SK-N-SH (cell line): ENCODE results near the gene CHST15. TPM values are rescaled to one million over a fixed set of nuclear protein-coding genes. Genes with fewer than 3 reads are reported as not detected.
A peak's percentile ranks its signal among the peaks of the same experiment; 100 is the strongest.

Experiments
- CTCF ChIA-PET: fragments of 300-600, 350-600 bp; formaldehyde crosslinking; extraction: SDS; loops from one replicate; lab custom pipeline; 2021; lab: Yijun Ruan, JAX
- POLR2A ChIA-PET: fragments of 350-600 bp; sonication (Branson Sonifier 250); formaldehyde crosslinking; extraction: SDS; loops from one replicate; lab custom pipeline; 2020; ENCODE audit warnings: antibody characterized with exemption, inconsistent platforms; lab: Yijun Ruan, JAX
- DNase-seq: peaks from one replicate; pipeline ENCODE4 v3.0.0; 2012
- H2AFZ ChIP-seq: fragments of 200-600 bp; sonication (generic); 2 replicates; pipeline ENCODE4 v1.8.1; 2016; ENCODE audit warnings: antibody characterized with exemption, mild to moderate bottlenecking, low read depth
- H3F3A ChIP-seq: fragments of 200-600 bp; sonication (generic); replicated peaks from 2 replicates; pipeline ENCODE3; 2016; ENCODE audit warnings: antibody characterized with exemption, mild to moderate bottlenecking; ENCODE audit not compliant: insufficient read depth
- H3K27ac ChIP-seq, 2 experiments: fragments of 200-500 bp in 1 of 2; fragments of 200-600 bp in 1 of 2; sonication (Bioruptor generic) in 1 of 2; sonication (generic), shearing (Covaris generic) in 1 of 2; 2 replicates each; pipeline versions ENCODE4 v1.5.1 to v1.6.1; 2014 to 2016; ENCODE audit warnings: low read depth in 2 of 2, inconsistent platforms in 1 of 2, low read length in 1 of 2, mild to moderate bottlenecking in 1 of 2, mixed read lengths in 1 of 2
- H3K27me3 ChIP-seq: fragments of 200-600 bp; sonication (generic), shearing (Covaris generic); 2 replicates; pipeline ENCODE4 v1.6.1; 2016; ENCODE audit warnings: mixed run types; ENCODE audit not compliant: insufficient read depth
- H3K36me3 ChIP-seq, 2 experiments: fragments of 200-500 bp in 1 of 2; fragments of 200-600 bp in 1 of 2; sonication (Bioruptor generic) in 1 of 2; sonication (generic) in 1 of 2; replicated peaks in 1 of 2; 2 replicates each; pipeline versions ENCODE3 to v1.5.1; 2014 to 2016; ENCODE audit warnings: low read length in 1 of 2, mild to moderate bottlenecking in 1 of 2; ENCODE audit not compliant: insufficient read depth in 2 of 2, control insufficient read depth in 1 of 2
- H3K4me1 ChIP-seq, 2 experiments: fragments of 200-500 bp in 1 of 2; fragments of 200-600 bp in 1 of 2; sonication (Bioruptor generic) in 1 of 2; sonication (generic), shearing (Covaris generic) in 1 of 2; 2 replicates each; pipeline versions ENCODE4 v1.5.1 to v1.6.1; 2014 to 2016; ENCODE audit warnings: low read depth in 1 of 2, low read length in 1 of 2, mixed run types in 1 of 2; ENCODE audit not compliant: insufficient read depth in 2 of 2, control insufficient read depth in 1 of 2
- H3K4me2 ChIP-seq: fragments of 200-600 bp; sonication (generic), shearing (Covaris generic); 2 replicates; pipeline ENCODE4 v1.6.1; 2017; ENCODE audit warnings: mixed run types
- H3K4me3 ChIP-seq, 2 experiments: fragments of 200-500 bp in 1 of 2; fragments of 200-600 bp in 1 of 2; sonication (Bioruptor generic) in 1 of 2; sonication (generic), shearing (Covaris generic) in 1 of 2; 2 replicates each; pipeline versions ENCODE4 v1.5.1 to v1.8.1; 2014 to 2016; ENCODE audit warnings: low read depth in 2 of 2, inconsistent platforms in 1 of 2, low read length in 1 of 2, mild to moderate bottlenecking in 1 of 2, mixed read lengths in 1 of 2, moderate library complexity in 1 of 2
- H3K79me2 ChIP-seq: fragments of 200-600 bp; sonication (generic); 2 replicates; pipeline ENCODE4 v1.8.1; 2017; ENCODE audit warnings: mild to moderate bottlenecking; ENCODE audit not compliant: insufficient read depth
- H3K9ac ChIP-seq: fragments of 200-600 bp; sonication (generic); 2 replicates; pipeline ENCODE4 v1.6.1; 2017; ENCODE audit warnings: mixed run types
- H3K9me2 ChIP-seq: fragments of 200-600 bp; sonication (generic); 2 replicates; pipeline ENCODE4 v1.6.1; 2017; ENCODE audit warnings: mixed run types
- H3K9me3 ChIP-seq: fragments of 200-600 bp; sonication (generic); 2 replicates; pipeline ENCODE4 v1.6.1; 2017; ENCODE audit warnings: mixed run types, mild to moderate bottlenecking, moderate library complexity
- H4K20me1 ChIP-seq: fragments of 200-600 bp; sonication (generic); 2 replicates; pipeline ENCODE4 v1.6.1; 2017; ENCODE audit warnings: mild to moderate bottlenecking, mixed run types; ENCODE audit not compliant: insufficient read depth
- FOXJ3 ChIP-seq: sonication (generic); formaldehyde crosslinking; IDR thresholded peaks from 2 replicates; pipeline ENCODE4 v1.5.1; 2020; ENCODE audit warnings: mild to moderate bottlenecking, missing genetic modification reagents
- GATA2 ChIP-seq: sonication (generic); formaldehyde crosslinking; IDR thresholded peaks from 2 replicates; pipeline ENCODE4 v1.5.0; 2020; ENCODE audit warnings: mild to moderate bottlenecking, missing genetic modification reagents
- MEF2A ChIP-seq: IDR thresholded peaks from 2 replicates; pipeline ENCODE4 v1.4.0; 2012; ENCODE audit warnings: low read depth, borderline replicate concordance
- MXI1 ChIP-seq: IDR thresholded peaks from 2 replicates; pipeline ENCODE4 v1.6.1; 2012; ENCODE audit warnings: mild to moderate bottlenecking, low read depth, low read length, improper control_type of control experiment
- POLR2AphosphoS5 ChIP-seq: IDR thresholded peaks from 2 replicates; pipeline ENCODE4 v1.6.1; 2012; ENCODE audit warnings: low read depth, low read length
- RAD21 ChIP-seq: IDR thresholded peaks from 2 replicates; pipeline ENCODE4 v1.6.1; 2012; ENCODE audit warnings: mild to moderate bottlenecking, low read length
- RFX5 ChIP-seq: IDR thresholded peaks from 2 replicates; pipeline ENCODE4 v1.6.1; 2012; ENCODE audit warnings: mild to moderate bottlenecking, improper control_type of control experiment, low read length
- SMC3 ChIP-seq: IDR thresholded peaks from 2 replicates; pipeline ENCODE4 v1.6.1; 2012; ENCODE audit warnings: low read depth, low read length, improper control_type of control experiment
- TAF1 ChIP-seq: IDR thresholded peaks from 2 replicates; pipeline ENCODE4 v1.6.1; 2012; ENCODE audit warnings: low read depth, mild to moderate bottlenecking, low read length, moderate library complexity, borderline replicate concordance
- WGBS: methylation state at CpG from one replicate; pipeline ENCODE4 v1.1.6; 2017; ENCODE audit warnings: low lambda C conversion rate; 5-methylcytosine and 5-hydroxymethylcytosine counted together
- polyA plus RNA-seq, 3 experiments: library from polyadenylated mRNA; depleted of rRNA; stranded (reverse); fragments of >200 nt; gene quantifications; 2 replicates each; pipeline ENCODE4 v1.2.3, GENCODE V29; 2012
- TF ChIP-seq, protein P1 (sequence below): fragments of 150-350 bp; IDR thresholded peaks from 2 replicates; pipeline ENCODE4 v1.6.1; 2017; ENCODE audit warnings: antibody characterized with exemption, low read length, low read depth, borderline replicate concordance
- TF ChIP-seq, protein P2 (sequence below): IDR thresholded peaks from 2 replicates; pipeline ENCODE4 v1.4.0; 2012; ENCODE audit warnings: low read depth, borderline replicate concordance
- TF ChIP-seq, protein P3 (sequence below): IDR thresholded peaks from 2 replicates; pipeline ENCODE4 v1.6.1; 2012; ENCODE audit warnings: mild to moderate bottlenecking, low read depth, low read length, moderate library complexity
- TF ChIP-seq, protein P4 (sequence below): IDR thresholded peaks from 2 replicates; pipeline ENCODE4 v1.4.0; 2012; ENCODE audit warnings: low read depth, borderline replicate concordance

The CHST15 gene
- polyA plus RNA-seq, 1 of the 3 experiments (the other 2 are of a cell fraction): 0.02 TPM

DNA sequence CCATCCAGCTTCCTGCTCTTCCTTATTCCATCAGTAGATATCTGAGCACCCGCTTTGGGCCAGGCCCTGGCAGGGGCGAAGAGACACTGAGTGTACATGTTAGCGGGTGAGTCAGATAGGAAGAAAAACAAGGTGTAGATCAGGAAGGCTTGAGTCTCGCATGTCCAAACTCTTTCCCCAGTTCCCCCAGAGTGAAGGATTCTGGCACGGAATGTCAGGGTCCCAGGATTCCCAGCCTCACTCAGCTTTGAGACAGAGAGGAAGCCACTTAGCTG, 24.1 kb upstream of the CHST15 start:
- ChIA-PET CTCF (interaction anchor here (1.1 to 3.4 kb wide), 4 partner anchors 9 to 140 kb away, joined by 3 to 11 read pairs (median 4); no protein-coding TSS in a partner anchor), POLR2A (no interaction called here)
- Histone ChIP-seq H3F3A (no peaks in the 10 kb centered on the region), H3K79me2 (no peaks in the 10 kb centered on the region), H3K4me2 (no peak overlapping the region), H3K27ac (no peak overlapping the region), H3K9ac (no peak overlapping the region), H3K4me3 (no peak overlapping the region), H3K9me3 (no peaks in the 10 kb centered on the region), H3K4me1 (peaks cover 0 to 6% of the 10 kb centered on the region in 2 experiments; a peak in 1 of 4 replicates), H3K9me2 (no peaks in the 10 kb centered on the region), H2AFZ (no peak overlapping the region), H3K36me3 (no peaks in the 10 kb centered on the region), H3K27me3 (no peaks in the 10 kb centered on the region), H4K20me1 (no peaks in the 10 kb centered on the region)
- DNase-seq: no peak
- TF ChIP-seq RAD21: no peak
- 82% methylated on average over 5 of the region's 5 CpGs for WGBS

DNA sequence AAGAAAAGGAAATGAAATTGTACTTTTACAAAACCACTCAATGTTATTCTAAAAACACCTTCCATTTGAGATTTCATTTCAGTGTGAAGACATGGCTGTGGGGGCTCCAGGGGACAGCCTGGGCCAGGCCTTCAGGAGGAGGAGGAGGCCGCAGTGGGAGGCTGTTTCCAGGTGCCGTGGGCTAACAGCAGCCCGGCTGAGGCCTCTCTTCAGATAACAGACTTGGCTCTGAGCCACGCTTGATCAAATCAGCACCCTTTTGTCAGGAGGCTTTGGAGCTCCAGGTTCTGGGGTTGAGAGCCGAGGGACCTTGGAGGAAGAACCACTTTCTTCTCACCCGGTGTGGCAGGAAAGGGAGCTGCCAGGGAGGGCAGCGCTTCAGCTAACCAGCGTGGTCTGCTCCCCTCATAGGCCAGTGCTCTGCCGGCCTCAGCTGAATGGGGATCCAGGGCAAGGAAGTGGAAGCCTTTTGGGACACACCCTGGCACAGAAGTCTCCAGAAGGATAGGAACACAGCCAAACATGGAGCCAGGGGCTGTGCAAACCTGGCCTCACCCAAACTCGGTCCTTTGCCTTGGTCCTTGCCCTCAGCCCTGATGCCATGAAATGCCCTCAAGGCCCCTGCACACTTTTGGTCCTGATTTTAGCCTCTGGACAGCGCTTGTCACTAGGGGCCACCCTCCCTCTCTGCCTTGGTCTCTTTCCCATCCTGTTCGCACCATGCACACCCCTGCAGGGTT, 23.5 kb upstream of the CHST15 start:
- 40% methylated on average over 11 of the region's 12 CpGs for WGBS
- Histone ChIP-seq H3F3A (no peaks in the 10 kb centered on the region), H3K27me3 (no peaks in the 10 kb centered on the region), H3K9me3 (no peaks in the 10 kb centered on the region), H3K79me2 (no peaks in the 10 kb centered on the region), H3K4me3 (no peak overlapping the region), H3K27ac (no peak overlapping the region), H3K9ac (no peak overlapping the region), H3K9me2 (no peaks in the 10 kb centered on the region), H3K4me2 (no peak overlapping the region), H4K20me1 (no peaks in the 10 kb centered on the region), H3K4me1 (peaks cover 0 to 6% of the 10 kb centered on the region in 2 experiments; a peak in 1 of 4 replicates), H2AFZ (no peak overlapping the region), H3K36me3 (no peaks in the 10 kb centered on the region)
- POLR2A ChIA-PET: no interaction called here
- peak; percentile 70 for DNase-seq
- TF ChIP-seq GATA2 (CRISPR knock-in tag) (peak; percentile 83), FOXJ3 (CRISPR knock-in tag) (no peak)
- CTCF ChIA-PET: interaction anchor here (0.7 to 3.4 kb wide), 5 partner anchors 9 to 272 kb away, joined by 3 to 11 read pairs (median 3); no protein-coding TSS in a partner anchor

DNA sequence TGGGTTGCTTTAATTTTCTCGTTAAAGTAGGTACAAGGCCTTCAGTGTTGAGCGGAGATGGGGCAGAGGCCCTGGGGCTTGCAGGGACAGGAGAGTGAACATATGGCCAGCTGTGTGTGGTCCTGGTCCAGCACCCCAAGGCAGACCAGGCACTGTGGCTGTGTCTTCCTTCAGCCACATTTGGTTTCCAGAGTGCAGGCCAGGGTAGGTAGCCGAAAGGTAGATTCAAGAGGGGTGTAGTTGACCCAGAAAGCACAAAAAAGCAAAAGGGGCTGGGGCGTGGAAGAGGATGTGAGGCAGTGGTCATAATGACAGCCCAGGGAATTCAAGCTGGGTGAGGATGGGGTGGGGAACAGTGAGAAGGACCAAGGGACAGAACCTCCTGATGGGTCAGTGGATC, 21.3 kb upstream of the CHST15 start:
- H3K9me2 ChIP-seq: no peaks in the 10 kb centered on the region
- no peaks in the 10 kb centered on the region for H3F3A ChIP-seq
- H3K79me2 ChIP-seq: no peaks in the 10 kb centered on the region
- CTCF ChIA-PET: interaction anchor here (1.0 to 1.2 kb wide), 4 partner anchors 12 to 120 kb away, joined by 3 read pairs; no protein-coding TSS in a partner anchor
- no peaks in the 10 kb centered on the region for H4K20me1 ChIP-seq
- H3K4me3 ChIP-seq: no peak overlapping the region
- 45% methylated on average over 4 of the region's 4 CpGs for WGBS
- H3K4me2 ChIP-seq: no peak overlapping the region
- peaks cover 0 to 6% of the 10 kb centered on the region in 2 experiments; a peak in 1 of 4 replicates for H3K4me1 ChIP-seq
- POLR2A ChIA-PET: no interaction called here
- H3K27me3 ChIP-seq: no peaks in the 10 kb centered on the region
- no peaks in the 10 kb centered on the region for H3K9me3 ChIP-seq
- no peak for DNase-seq
- H3K9ac ChIP-seq: no peak overlapping the region
- no peak overlapping the region for H3K27ac ChIP-seq
- no peak overlapping the region for H2AFZ ChIP-seq
- H3K36me3 ChIP-seq: no peaks in the 10 kb centered on the region
- TF ChIP-seq, protein P1, sequence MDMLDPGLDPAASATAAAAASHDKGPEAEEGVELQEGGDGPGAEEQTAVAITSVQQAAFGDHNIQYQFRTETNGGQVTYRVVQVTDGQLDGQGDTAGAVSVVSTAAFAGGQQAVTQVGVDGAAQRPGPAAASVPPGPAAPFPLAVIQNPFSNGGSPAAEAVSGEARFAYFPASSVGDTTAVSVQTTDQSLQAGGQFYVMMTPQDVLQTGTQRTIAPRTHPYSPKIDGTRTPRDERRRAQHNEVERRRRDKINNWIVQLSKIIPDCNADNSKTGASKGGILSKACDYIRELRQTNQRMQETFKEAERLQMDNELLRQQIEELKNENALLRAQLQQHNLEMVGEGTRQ: no peak
- TF ChIP-seq, protein P2, sequence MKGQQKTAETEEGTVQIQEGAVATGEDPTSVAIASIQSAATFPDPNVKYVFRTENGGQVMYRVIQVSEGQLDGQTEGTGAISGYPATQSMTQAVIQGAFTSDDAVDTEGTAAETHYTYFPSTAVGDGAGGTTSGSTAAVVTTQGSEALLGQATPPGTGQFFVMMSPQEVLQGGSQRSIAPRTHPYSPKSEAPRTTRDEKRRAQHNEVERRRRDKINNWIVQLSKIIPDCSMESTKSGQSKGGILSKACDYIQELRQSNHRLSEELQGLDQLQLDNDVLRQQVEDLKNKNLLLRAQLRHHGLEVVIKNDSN: no peak
- TF ChIP-seq SMC3 (no peak), MXI1 (no peak), MEF2A (no peak), TAF1 (no peak), RFX5 (no peak), POLR2AphosphoS5 (no peak), FOXJ3 (CRISPR knock-in tag) (no peak)
- TF ChIP-seq, protein P3, sequence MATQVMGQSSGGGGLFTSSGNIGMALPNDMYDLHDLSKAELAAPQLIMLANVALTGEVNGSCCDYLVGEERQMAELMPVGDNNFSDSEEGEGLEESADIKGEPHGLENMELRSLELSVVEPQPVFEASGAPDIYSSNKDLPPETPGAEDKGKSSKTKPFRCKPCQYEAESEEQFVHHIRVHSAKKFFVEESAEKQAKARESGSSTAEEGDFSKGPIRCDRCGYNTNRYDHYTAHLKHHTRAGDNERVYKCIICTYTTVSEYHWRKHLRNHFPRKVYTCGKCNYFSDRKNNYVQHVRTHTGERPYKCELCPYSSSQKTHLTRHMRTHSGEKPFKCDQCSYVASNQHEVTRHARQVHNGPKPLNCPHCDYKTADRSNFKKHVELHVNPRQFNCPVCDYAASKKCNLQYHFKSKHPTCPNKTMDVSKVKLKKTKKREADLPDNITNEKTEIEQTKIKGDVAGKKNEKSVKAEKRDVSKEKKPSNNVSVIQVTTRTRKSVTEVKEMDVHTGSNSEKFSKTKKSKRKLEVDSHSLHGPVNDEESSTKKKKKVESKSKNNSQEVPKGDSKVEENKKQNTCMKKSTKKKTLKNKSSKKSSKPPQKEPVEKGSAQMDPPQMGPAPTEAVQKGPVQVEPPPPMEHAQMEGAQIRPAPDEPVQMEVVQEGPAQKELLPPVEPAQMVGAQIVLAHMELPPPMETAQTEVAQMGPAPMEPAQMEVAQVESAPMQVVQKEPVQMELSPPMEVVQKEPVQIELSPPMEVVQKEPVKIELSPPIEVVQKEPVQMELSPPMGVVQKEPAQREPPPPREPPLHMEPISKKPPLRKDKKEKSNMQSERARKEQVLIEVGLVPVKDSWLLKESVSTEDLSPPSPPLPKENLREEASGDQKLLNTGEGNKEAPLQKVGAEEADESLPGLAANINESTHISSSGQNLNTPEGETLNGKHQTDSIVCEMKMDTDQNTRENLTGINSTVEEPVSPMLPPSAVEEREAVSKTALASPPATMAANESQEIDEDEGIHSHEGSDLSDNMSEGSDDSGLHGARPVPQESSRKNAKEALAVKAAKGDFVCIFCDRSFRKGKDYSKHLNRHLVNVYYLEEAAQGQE: no peak
- TF ChIP-seq, protein P4, sequence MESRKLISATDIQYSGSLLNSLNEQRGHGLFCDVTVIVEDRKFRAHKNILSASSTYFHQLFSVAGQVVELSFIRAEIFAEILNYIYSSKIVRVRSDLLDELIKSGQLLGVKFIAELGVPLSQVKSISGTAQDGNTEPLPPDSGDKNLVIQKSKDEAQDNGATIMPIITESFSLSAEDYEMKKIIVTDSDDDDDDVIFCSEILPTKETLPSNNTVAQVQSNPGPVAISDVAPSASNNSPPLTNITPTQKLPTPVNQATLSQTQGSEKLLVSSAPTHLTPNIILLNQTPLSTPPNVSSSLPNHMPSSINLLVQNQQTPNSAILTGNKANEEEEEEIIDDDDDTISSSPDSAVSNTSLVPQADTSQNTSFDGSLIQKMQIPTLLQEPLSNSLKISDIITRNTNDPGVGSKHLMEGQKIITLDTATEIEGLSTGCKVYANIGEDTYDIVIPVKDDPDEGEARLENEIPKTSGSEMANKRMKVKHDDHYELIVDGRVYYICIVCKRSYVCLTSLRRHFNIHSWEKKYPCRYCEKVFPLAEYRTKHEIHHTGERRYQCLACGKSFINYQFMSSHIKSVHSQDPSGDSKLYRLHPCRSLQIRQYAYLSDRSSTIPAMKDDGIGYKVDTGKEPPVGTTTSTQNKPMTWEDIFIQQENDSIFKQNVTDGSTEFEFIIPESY: no peak
